Measurements from ENCODE around the gene GNA12.

DNA sequence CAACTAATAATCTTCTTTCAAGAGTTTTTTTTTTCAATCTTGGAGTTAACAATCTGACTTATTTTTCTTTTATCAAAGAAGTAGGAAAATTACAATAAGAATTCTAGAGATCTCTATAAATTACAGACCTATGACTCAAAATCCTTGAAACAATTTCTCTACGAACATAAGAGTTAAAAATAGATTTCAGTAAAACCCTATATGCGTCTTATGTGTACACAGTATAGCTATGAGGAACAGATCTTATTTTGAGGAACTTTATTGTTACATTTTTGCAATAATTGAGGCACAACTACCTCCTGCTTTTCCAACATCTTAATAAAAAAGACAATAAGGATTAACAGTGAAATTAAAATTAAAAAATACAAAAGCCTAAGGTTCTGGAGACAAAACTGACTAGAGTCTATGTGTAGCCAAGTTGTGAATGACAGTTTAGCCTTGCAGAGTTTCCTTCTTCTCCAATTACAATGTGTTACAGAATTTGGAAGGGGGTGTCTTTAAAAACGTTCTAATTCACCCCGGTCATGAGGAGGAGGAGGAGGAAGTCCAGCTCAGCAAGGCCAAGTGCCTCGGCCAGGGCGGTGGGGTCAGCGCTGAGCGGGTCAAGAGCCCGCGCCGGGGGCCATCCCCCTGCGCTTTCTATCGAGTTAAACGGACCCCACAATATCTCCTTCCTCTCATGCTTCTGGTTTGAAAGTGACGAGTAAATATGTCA lies 115.6 kb downstream of the GNA12 start:
- TF ChIP-seq CTCF (IDR thresholded peaks at IDR 0.05; ENCODE audit: insufficient read depth, low read length, poor library complexity, severe bottlenecking) (no peak), EZH2phosphoT487 (conservative IDR thresholded peaks at IDR 0.05; ENCODE audit: low read length) (no peak)

Measured in SU-DHL-6 (cell line).